NCI-H146 treated with DMSO at 0.1 percent for 48 hours (cell line): Measurements from ENCODE around the gene SZRD1.

Experiments
- DNase-seq: peaks from one replicate; lab custom pipeline; 2025; ENCODE audit not compliant: unreplicated experiment; lab: John Stamatoyannopoulos, UW

SZRD1 gene

DNA sequence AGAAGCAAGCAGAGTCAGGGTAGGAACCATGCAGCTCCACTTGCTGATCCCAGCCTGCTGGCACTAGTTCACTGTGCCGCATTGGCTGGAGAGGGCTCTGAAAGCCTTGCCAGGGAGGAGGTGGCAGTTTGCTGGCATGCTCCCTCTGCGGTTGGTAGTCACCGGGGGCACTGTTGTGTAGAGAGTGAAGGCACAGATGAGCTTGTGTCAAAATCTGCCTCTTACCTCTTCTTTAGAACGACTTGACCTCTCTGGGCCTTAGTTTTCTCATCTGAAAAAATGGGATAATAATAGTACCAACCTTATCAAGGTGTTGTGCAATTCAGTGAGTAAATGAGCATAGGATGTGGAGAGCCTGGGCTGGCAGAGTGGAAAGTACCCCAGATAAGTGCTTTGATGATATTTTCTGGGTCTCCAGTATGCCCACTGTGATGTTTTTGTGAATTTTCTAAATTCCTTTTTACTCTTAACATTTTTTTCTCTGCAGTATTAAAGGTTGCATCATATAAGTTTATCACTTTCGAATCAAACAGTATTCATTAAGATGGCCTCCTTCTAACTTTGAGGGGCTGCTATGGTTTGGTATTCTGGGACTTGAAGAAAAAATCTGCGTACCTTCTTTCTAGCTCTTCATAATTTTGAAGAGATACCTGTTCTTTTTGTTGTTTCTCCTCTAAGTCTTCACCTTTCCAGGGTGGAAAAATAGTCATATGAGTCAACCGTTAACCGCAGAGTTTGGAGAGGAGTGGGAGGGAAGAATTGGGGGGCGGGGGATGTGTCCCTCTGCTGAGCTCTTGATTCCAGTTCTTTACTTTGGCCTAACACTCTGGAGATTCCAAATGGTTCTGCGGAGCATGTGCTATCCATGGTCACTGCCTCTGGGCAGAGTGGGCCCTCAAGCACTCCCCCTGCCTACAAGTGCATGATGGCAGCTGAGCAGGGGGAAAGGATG is 26.8 kb downstream of the SZRD1 start:
- no peak for DNase-seq

DNA sequence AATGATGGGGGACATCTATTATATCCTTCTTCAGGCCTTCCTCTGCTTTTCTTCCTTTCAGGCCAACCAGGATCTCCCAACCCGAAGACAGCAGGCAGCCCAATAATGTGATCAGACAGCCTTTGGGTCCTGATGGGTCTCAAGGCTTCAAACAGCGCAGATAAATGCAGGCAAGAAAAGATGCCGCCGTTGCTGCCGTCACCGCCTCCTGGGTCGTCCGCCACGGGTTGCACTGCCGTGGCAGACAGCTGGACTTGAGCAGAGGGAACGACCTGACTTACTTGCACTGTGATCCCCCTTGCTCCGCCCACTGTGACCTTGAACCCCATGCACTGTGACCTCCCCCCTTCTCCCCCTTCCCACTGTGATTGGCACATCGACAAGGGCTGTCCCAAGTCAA is 27.9 kb downstream of the SZRD1 start:
- DNase-seq: no peak

DNA sequence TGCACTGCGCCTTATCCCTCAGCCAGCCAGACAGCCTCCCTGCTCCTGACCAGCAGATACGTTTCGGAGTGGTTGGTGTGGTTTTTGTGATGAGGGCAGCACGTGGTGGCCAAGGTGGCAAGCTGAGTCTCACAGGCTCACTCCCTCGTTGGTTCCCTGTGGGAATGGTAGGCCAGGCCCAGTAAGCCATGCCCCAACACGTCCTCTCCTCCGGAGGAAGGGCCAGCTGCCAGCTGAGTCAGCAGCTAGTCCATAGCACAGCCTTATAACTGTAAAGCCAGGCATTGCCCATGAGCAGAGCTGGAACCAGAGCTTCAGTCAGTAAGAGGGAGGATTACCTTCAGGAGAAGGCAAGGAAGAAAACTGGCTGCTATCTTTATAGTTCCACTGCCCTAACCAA is 29.5 kb downstream of the SZRD1 start:
- DNase-seq: no peak

DNA sequence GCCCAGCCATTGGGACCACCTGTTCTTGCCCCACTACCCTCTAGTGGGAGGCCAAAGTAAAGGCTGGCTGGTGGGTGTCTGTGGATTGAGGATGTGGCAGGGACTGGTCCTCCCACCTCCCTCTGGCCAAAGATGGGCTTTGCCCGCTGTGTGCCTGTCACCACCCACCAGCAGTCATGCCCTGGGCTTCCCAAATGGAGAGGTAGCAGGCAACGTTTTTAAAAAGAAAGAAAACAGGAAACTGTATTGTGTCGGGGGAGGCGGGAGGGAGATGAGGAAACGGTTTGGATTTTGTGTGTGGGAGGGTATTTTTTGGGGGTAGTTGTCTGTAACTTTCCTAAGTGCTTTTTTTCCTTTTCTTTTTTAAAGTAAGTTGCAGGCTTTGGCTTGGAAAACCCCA is 30.1 kb downstream of the SZRD1 start:
- DNase-seq: no peak

DNA sequence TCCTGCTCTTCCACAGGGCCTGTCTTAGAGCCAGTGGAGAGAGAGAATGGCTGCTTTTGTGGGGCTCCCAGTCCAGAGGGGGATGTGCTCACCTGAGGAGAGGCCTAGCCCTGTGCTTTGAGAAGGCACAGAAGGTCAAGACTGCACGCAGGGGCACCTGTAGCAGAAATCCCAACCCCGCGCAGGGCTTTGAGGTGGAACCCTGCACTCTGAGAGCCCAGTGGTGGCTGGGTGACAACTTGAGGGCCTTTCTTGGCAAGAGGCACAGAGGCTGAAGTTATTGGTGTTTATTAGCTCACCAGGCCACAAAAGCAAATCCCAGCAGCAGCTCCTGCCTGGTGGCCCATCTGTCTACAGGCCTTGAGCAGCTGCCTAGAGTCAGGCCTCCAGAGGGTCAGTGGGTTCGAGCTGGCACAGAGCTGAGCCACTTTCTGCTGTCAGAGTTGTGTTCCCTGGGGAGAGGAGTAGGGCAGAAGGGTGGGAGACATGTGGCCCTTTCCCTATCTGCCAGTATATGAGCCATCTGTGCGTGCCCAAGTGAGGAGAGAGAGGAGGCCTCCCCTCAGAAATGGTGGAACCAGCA is 31.4 kb downstream of the SZRD1 start:
- no peak for DNase-seq

DNA sequence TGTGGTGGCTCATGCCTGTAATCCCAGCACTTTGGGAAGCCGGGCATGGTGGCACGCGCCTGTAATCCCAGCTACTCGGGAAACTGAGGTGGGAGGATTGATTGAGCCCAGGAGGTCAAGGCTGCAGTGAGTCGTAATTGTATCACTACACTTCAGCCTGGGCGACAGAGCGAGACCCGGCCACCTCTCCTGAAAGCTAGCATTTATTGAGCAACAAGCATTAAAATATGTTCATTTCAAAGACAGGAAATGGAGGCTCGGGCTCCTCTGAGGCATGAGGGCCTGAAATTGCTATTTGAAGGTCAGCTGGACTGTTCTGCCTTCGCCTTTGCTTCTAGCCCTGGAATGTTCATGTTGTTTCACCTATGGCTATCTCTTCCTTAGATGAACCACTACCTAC is 35.7 kb downstream of the SZRD1 start:
- no peak for DNase-seq

DNA sequence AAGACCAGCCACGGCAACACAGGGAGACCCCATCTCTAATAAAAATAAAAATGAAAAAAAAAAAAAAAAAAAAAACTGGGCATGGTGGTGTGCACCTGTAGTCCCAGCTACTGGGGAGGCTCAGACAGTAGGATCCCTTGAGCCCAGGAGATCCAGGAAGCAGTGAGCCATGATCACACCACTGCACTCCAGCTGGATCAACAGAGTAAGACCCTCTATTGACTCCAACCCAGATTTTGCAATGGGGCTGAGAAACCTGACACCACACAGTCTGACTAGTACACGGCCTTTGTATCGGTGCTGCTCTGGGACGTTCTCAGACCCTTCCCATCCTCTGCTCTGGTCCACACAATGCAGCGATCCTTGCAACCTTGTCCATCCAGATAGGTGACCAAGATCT is 38.4 kb downstream of the SZRD1 start:
- DNase-seq: no peak

DNA sequence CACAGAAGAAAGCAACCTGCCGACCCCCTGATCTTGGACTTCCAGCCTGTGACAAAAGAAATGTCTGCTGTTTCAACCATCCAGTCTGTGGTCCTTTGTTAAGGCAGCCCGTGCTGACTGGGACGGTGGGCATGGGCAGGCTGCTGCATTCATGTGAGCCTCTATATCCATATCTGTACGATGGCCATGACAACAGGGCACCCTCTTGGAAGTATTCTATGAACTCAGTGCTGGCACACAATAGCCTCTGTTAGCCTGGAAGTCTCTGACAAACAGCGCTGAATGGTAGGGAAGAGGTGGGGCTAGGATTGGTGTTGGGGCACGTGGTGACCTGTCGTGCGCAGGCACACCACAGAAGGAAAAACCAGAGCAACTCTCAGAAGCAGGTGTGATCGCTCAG is 39.8 kb downstream of the SZRD1 start:
- no peak for DNase-seq

DNA sequence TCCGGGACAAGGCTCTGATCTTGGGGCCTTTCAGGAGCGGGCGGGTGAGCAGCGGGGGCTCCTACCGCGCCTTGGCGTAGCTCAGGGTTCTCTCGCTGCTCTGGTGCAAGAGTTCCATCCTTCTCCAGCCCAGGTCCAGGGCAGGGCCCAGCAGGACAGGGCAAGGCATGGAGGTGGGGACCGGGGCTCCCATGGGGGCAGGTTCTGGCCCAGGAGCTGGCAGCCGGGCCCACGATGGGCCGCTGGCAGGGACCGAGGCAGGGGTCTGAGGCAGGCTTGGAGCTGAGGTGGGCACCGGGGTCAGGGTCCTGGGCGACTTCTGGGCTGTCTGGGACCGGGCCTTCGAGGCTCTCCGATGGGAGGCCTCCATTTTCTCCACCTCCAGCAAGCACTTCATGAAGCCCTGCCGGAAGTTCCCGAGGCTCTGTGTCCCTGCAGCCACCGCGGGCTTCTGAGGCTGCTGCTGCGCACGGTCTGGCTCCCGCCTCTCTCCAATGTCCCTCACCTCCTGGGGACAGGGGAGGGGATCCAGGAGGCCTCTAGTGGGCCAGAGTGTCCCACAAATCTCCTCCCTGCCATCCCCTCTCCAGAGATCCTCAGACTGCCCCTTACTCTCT is 42.6 kb downstream of the SZRD1 start:
- no peak for DNase-seq

DNA sequence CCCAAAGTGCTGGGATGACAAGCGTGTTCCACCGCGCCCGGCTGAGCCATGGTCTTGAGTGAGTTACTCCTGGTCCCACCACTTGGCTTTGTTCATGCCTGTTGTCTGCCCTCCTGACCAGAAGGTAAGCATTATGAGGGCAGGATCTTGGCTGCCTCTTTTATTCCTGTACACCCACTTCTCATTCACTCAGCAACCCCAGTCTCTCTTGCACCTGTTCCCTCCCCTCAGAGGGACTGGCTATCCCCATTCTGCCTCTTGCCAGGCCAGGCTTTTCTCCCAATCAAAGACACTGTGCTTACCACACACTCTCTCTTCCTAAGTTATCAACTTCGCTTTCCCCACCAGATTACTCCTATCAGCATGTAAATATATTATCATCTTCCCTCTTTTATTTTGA is 43.8 kb downstream of the SZRD1 start:
- no peak for DNase-seq

DNA sequence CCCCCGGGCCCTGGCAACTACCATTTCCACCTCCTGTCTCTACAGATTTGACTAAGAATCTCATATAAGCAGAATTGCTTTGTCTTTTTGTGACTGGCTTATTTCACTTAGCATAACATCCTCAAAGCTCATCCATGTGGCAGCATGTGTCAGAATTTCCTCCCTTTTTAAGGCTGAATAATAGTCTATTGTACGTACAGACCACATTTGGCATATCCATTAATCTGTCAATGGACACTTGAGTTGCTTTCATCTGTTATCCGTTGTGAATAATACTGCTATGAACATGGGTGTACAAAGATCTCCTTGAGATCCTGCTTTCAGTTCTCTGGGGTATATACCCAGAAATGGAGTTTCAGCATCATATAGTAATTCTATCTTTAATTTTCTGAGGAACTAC is 46.1 kb downstream of the SZRD1 start:
- no peak for DNase-seq

DNA sequence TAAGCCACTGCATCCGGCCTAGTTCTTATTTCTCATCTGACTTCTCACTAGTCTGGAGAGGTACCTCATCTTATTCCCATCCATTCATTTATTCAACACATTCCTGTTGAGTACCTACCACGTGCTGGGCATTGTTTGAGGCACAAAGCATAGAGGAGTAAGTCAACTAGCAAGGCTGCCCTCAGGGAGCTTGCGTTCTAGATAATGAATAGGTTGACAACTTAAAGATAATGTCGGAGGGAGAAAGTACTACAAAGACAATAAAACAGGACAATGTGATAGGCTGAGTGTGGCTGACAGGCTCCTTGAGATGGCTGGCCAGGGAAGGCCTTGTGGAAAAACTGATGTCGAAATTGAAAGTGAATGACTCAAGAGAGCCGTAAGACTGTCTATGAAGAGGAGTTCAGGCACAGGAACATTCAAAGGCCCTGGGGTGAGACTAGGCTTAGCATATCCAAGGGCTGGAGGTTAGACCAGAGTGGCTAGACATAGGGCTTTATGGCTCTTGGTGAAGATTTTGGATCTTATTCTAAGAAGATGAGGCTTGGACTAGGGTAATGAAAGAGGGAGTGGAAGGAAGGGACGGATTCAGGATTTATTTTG is 51.9 kb downstream of the SZRD1 start:
- no peak for DNase-seq

DNA sequence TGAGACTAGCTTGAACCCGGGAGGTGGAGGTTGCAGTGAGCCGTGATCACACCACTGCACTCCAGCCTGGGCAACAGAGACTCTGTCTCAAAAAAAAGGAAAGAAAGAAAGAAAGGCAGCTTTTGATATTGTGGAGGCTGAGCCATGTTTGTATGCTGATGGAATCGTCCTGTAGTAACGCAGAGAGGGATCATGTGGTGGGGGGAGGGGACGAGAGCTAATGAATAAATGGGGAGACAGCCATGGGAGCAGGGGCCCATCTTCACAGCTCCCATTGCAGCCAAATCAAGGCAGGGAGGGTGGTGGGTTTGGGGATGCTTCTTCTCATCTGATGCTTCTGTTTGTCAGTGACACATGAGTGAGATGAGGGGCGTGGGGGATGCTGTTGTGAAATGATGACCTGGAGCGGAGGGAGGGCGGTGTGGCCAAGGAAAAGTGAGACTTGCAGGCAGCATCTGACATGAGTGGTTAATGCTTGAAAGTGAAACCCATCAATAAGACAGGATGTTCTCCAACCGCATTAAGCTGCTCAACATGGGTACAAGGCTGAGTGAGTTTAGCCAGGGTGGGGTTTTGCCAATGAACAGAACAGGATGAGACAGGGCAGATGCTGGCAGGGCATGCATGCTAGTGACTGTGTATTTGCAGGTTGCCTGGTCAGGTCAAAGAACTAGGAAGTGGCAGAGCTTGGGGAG is 53.5 kb downstream of the SZRD1 start:
- DNase-seq: no peak

DNA sequence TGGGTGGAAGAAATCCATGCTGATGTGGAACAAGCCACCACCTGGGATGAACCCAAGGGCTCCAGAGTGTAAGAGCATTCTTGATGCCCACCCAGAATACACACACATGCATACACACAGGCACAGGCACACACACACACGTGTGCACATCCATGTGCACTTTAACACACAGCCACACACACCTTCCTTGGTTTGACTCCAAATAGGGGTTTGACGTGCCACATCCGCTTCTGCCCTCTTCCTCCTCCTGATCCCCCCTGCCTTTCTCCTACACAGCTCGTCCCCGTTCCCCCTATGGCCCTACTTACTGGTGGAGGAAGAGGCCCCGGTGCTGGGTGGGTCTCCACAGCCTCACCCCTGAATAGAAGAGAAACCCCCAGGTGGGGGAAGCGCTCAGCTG is 54.2 kb downstream of the SZRD1 start:
- no peak for DNase-seq

DNA sequence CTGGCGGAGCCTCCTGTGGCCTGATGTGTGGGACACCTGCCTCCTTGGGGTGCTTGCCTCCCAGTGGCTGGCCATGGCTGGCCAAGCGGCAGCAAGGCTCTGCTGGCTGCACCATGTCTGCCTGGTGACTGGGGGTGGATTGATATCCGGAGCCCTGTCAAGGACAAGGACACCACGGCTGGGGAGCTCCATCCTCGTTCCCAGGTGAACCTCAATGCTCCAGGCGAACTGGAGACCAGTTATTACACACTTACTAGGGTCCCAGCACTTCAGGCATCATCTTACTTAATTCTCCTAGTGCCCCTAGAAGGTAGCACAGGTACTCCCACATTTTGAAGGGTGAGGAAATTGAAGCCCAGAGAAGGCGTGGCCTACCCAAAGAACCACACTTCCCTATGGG is 55.0 kb downstream of the SZRD1 start:
- no peak for DNase-seq

DNA sequence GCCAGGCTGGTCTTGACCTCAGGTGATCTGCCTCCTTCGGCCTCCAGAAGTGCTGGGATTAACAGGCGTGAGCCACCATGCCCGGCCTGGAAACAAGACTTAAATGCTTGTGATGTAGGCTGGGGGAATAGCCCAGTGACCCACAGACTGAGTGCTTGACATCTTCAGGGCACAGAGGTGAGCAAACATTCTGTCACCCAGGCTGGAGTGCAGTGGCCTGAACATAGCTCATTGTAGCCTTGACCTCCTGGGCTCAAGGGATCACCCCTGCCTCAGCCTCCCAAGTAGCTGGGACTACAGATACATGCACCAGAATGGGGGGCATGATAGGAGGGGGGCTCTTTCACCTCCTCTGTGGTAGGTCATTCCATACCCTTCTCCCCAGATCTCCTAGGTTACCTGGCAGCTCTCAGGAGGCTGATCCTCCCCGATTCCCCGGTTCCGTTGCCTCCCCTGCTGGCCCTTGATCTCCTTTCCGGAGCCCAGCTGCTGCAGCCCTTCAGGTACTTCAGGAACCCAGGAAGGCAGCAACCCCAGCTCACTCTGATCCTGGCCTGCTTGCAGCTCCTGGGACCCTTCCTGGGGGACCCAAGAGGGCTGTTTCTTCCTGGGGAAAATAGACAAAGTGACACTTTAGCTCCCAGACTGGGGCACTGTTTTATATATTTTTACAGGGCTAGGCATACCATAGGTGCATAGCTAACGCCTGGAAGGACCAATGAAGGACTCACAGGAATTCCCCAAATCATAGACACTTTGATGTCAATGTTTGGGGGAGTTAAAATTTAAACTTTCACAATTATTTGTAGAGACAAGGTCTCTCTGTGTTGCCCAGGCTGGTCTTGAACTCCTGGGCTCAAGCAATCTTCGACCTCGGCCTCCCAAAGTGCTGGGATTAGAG is 58.3 kb downstream of the SZRD1 start:
- no peak for DNase-seq

DNA sequence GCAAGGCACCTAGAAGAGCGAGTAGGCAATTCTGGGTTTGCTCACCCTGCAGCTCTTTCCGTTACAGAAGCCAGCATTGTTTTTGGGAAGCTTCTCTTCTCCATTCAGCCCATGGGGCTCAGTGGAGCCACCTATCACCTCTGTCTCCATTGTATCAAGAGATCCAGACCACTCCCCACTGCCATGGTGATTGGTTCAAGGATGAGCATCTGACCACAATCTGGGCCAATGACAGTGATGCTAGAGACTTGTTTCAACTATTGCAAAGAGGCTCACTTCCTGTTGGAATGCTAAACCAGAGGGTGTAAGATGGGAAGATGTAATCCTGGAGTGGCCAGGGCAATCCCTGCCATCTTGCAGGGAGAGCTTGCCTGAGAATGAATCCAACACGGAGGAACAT is 63.6 kb downstream of the SZRD1 start:
- DNase-seq: peak; percentile 2

DNA sequence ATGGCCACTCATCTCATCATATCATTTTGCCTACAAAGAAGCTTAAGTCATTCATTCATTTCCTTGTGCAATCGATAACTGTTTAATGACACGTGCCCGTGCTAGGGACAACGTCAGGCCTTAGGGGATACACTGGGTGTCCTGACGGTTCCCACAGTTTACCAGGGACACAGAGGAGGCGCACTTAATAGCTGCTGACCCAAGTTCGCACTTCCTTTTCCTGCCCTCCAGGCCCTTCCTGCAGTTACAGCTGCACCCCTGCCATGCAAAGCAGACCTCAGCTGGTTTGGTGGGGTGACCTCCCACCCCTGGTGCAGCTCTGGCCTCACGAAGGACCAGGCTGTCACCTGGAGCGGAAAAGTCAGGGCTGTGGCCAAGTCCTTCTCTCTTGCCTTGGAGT is 66.0 kb downstream of the SZRD1 start:
- DNase-seq: no peak

DNA sequence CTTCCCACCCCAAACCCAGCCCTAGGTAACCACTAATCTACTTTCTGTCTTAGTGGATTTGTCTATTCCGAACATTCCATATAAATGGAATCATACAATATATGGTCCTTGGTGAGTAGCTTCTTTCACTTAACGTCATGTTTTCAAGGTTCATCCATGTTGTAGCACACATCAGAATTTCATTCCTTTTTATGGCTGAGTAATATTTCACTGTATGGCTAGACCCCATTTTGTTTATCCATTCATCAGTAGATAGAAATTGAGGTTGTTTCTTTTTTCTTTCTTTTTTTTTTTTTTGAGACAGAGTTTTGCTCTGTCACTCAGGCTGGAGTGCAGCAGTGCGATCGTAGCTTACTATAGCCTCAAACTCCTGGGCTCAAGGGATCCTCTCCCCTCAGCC is 67.0 kb downstream of the SZRD1 start:
- no peak for DNase-seq

DNA sequence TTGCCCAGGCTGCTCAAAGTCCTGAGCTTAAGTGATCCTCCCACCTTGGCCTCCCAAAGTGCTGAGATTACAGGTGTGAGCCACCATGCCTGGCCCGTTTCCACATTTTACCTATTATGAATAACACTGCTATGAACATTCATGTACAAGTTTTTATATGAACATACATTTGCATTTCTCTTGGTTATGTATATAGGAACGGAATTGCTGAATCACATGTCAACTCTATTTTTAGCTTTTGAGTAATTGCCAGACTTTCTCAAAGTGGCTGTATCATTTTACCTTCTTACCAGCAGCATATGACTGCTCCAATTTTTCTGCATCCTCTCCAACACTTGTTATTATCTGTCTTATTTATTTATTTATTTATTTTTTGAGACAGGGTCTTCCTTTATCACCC is 67.5 kb downstream of the SZRD1 start:
- no peak for DNase-seq
